MM.1S (cell line): ENCODE data around the gene TTC28.
A peak's percentile ranks its signal among the peaks of the same experiment; 100 is the strongest.
"Not testable (repeated sequence)": the region's sequence is repeated elsewhere in the genome, so short reads cannot be mapped to it uniquely, and the experiment has no call there.

Experiments used
- DNase-seq: peaks from one replicate; pipeline ENCODE4 v3.0.0-alpha.2; 2015
- H2AFZ ChIP-seq: fragments of 300-600 bp; sonication (generic); 2 replicates; pipeline ENCODE4 v1.6.0; 2016; ENCODE audit warnings: antibody characterized with exemption, low read length
- H3F3A ChIP-seq: fragments of 300-600 bp; sonication (generic); 2 replicates; pipeline ENCODE4 v1.6.1; 2016; ENCODE audit warnings: mild to moderate bottlenecking, antibody characterized with exemption, low read length, moderate library complexity, mixed read lengths; ENCODE audit not compliant: insufficient read depth
- H3K27ac ChIP-seq: fragments of 300-600 bp; sonication (generic); 2 replicates; pipeline ENCODE4 v1.5.1; 2016; ENCODE audit warnings: mild to moderate bottlenecking, low read length
- H3K27me3 ChIP-seq: fragments of 300-600 bp; sonication (generic); replicated peaks from 2 replicates; pipeline ENCODE4 v1.6.0; 2016; ENCODE audit warnings: low read length; ENCODE audit not compliant: insufficient read depth
- H3K36me3 ChIP-seq: fragments of 300-600 bp; sonication (generic); replicated peaks from 2 replicates; pipeline ENCODE4 v1.6.1; 2016; ENCODE audit warnings: mild to moderate bottlenecking, low read length, mixed read lengths; ENCODE audit not compliant: insufficient read depth
- H3K4me1 ChIP-seq: fragments of 300-600 bp; sonication (generic); 2 replicates; pipeline ENCODE4 v1.6.1; 2016; ENCODE audit warnings: low read length, mixed read lengths
- H3K4me2 ChIP-seq: fragments of 300-600 bp; sonication (generic); 2 replicates; pipeline ENCODE4 v1.6.0; 2016; ENCODE audit warnings: low read depth, low read length
- H3K4me3 ChIP-seq: fragments of 300-600 bp; sonication (generic); 2 replicates; pipeline ENCODE4 v1.5.1; 2016; ENCODE audit warnings: low read length, mixed read lengths
- H3K79me2 ChIP-seq: fragments of 300-600 bp; sonication (generic); 2 replicates; pipeline ENCODE4 v1.6.1; 2016; ENCODE audit warnings: mixed run types, low read length, mixed read lengths
- H3K9ac ChIP-seq: fragments of 300-600 bp; sonication (generic); 2 replicates; pipeline ENCODE4 v1.6.1; 2016; ENCODE audit warnings: low read length, mixed read lengths
- H3K9me2 ChIP-seq: fragments of 300-600 bp; sonication (generic); replicated peaks from 2 replicates; pipeline ENCODE4 v1.6.1; 2016; ENCODE audit warnings: mild to moderate bottlenecking, low read length, mixed read lengths; ENCODE audit not compliant: insufficient read depth
- H3K9me3 ChIP-seq: fragments of 300-600 bp; sonication (generic); replicated peaks from 2 replicates; pipeline ENCODE4 v1.6.1; 2016; ENCODE audit warnings: mild to moderate bottlenecking, low read length, mixed read lengths; ENCODE audit not compliant: insufficient read depth
- H4K20me1 ChIP-seq: fragments of 300-600 bp; sonication (generic); 2 replicates; pipeline ENCODE4 v1.6.1; 2016; ENCODE audit warnings: mild to moderate bottlenecking, low read length, moderate library complexity, mixed read lengths; ENCODE audit not compliant: insufficient read depth
- EZH2 ChIP-seq: fragments of 300-600 bp; sonication (generic); optimal IDR thresholded peaks from 2 replicates; pipeline ENCODE3; 2017; ENCODE audit warnings: low read depth, mild to moderate bottlenecking, antibody characterized with exemption, low read length, mixed read lengths
- EZH2phosphoT487 ChIP-seq: fragments of 300-600 bp; sonication (generic); IDR thresholded peaks from 2 replicates; pipeline ENCODE4 v1.6.1; 2018; ENCODE audit warnings: antibody characterized with exemption, low read length
- TF ChIP-seq, protein P1 (sequence below): fragments of 300-600 bp; sonication (generic); IDR thresholded peaks from 2 replicates; pipeline ENCODE4 v1.5.1; 2016; ENCODE audit warnings: antibody characterized with exemption, low read length, mixed read lengths

Gene TTC28

DNA sequence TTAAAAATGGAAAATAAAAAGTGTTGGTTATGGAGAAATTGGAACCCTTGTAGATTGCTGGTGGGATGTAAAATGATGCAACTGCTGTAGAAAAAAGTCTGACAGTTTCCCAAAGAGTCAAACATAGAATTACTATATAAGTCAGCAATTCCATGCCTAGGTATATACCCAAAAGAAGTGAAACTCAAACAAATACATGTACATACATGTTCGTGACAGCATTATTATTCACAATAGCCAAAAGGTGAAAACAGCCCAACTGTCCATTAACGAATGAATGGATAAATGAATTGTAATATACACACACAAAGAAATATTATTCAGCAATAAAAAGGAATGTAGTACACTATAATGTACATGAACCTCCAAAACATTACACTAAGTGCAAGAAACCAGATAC lies 116.0 kb downstream of the TTC28 start:
- TF ChIP-seq, protein P1, sequence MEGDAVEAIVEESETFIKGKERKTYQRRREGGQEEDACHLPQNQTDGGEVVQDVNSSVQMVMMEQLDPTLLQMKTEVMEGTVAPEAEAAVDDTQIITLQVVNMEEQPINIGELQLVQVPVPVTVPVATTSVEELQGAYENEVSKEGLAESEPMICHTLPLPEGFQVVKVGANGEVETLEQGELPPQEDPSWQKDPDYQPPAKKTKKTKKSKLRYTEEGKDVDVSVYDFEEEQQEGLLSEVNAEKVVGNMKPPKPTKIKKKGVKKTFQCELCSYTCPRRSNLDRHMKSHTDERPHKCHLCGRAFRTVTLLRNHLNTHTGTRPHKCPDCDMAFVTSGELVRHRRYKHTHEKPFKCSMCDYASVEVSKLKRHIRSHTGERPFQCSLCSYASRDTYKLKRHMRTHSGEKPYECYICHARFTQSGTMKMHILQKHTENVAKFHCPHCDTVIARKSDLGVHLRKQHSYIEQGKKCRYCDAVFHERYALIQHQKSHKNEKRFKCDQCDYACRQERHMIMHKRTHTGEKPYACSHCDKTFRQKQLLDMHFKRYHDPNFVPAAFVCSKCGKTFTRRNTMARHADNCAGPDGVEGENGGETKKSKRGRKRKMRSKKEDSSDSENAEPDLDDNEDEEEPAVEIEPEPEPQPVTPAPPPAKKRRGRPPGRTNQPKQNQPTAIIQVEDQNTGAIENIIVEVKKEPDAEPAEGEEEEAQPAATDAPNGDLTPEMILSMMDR, result no peak
- TF ChIP-seq EZH2, result no peak
- TF ChIP-seq EZH2phosphoT487, result no peak
- Histone ChIP-seq H3K4me2 (no peak overlapping the region), H3K9me2 (no peaks in the 10 kb centered on the region), H3F3A (no peaks in the 10 kb centered on the region), H3K9ac (no peak overlapping the region), H3K27me3 (no peaks in the 10 kb centered on the region), H2AFZ (no peak overlapping the region), H3K4me3 (no peak overlapping the region), H3K27ac (no peak overlapping the region), H3K9me3 (no peaks in the 10 kb centered on the region), H3K36me3 (no peaks in the 10 kb centered on the region), H3K79me2 (no peaks in the 10 kb centered on the region), H4K20me1 (no peaks in the 10 kb centered on the region), H3K4me1 (peaks cover 5% of the 10 kb centered on the region; the same call in 1 of the 2 replicates)
- DNase-seq, result no peak

DNA sequence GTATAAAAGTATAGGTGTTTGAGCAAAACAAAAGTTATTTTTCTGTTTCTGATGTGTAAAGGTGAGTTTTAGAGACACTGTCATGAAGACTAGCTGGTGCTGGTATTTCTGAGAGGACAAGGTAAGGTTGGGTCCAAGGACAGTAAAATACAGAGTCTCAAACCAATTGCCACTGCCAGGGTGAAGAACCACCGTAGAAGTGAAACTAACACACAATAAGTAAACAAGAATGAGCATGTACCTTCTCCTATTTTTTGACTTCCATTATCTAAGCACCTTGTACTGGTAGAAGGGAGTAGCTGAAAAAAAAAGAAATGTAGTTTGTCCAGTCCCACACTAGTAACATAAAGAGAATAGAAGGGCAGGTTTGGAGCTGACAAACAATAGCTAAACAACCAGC lies 117.3 kb downstream of the TTC28 start:
- no peak for TF ChIP-seq EZH2
- TF ChIP-seq, protein P1, result no peak
- TF ChIP-seq EZH2phosphoT487, result no peak
- DNase-seq, result peak; percentile 50
- peaks cover 5% of the 10 kb centered on the region; the same call in 1 of the 2 replicates for H3K4me1 ChIP-seq

DNA sequence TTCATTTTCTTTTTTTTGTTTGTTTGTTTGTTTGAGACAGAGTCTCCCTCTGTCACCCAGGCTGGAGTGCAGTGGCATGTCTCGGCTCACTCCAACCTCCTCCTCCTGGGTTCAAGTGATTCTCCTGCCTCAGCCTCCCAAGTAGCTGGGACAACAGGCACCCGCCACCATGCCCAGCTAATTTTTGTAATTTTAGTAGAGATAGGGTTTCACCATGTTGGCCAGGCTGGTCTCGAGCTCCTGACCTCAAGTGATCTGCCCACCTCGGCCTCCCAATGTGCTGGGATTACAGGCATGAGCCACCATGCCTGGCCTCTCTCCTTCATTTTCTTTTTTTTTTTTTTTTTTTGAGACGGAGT lies 118.9 kb downstream of the TTC28 start:
- H3K4me2 ChIP-seq, H3K4me1 ChIP-seq, H3K36me3 ChIP-seq, H3K79me2 ChIP-seq, H3K9me2 ChIP-seq, H3K9ac ChIP-seq, H3K27ac ChIP-seq, H4K20me1 ChIP-seq, H3K27me3 ChIP-seq, DNase-seq, H3F3A ChIP-seq, H2AFZ ChIP-seq, H3K4me3 ChIP-seq, H3K9me3 ChIP-seq: not testable (repeated sequence)

More for the DNA sequence above, 117.3 kb downstream of the TTC28 start:
- peak overlapping the region; percentile 74 for H2AFZ ChIP-seq
- no peaks in the 10 kb centered on the region for H4K20me1 ChIP-seq
- no peaks in the 10 kb centered on the region for H3K27me3 ChIP-seq
- H3K9ac ChIP-seq, result no peak overlapping the region
- no peaks in the 10 kb centered on the region for H3F3A ChIP-seq
- no peaks in the 10 kb centered on the region for H3K9me3 ChIP-seq
- no peak overlapping the region for H3K27ac ChIP-seq
- no peaks in the 10 kb centered on the region for H3K9me2 ChIP-seq
- peak overlapping the region; percentile 12; the same call in 1 of the 2 replicates for H3K4me3 ChIP-seq
- no peaks in the 10 kb centered on the region for H3K36me3 ChIP-seq
- H3K79me2 ChIP-seq, result no peaks in the 10 kb centered on the region
- peak overlapping the region; percentile 47; the same call in 1 of the 2 replicates for H3K4me2 ChIP-seq

DNA sequence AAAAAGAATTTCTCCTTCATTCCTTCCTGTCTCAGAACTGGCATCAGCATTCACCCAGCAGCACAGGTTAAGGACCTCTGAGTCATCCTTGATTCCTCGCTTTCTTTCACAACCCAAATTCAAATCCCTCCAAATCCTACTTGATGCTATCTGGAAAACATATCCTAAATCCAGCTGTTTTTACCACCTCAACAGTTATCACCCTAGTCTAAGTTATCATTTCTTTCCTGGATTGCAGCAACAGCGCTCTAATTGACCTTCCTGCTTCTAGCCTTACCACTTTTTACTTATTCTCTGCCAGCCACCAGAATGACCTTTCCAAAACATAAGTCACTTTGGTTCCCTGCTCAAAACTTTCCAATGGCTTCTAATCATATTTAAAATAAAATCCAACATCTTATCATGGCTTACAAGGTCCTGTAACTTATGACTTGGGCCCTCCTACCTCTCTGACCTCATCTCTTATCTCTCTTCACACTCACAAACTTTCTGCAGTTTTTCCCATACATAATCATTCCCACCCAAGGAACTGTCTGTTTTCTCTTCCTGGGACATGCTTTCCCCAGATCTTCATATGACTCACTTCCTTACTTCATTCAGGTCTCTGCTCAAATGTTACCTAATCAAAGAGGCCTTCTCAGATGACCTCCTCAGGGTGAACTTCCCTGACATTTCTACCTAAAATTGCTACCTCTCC lies 119.4 kb downstream of the TTC28 start:
- no peaks in the 10 kb centered on the region for H3K27me3 ChIP-seq
- H3K4me1 ChIP-seq, result peaks cover 5% of the 10 kb centered on the region; the same call in 1 of the 2 replicates
- H3K4me2 ChIP-seq, result no peak overlapping the region
- H3K36me3 ChIP-seq, result no peaks in the 10 kb centered on the region
- TF ChIP-seq, protein P1, result no peak
- no peak for TF ChIP-seq EZH2
- no peak for TF ChIP-seq EZH2phosphoT487
- H2AFZ ChIP-seq, result no peak overlapping the region
- H3K79me2 ChIP-seq, result no peaks in the 10 kb centered on the region
- H3K9me3 ChIP-seq, result no peaks in the 10 kb centered on the region
- H4K20me1 ChIP-seq, result no peaks in the 10 kb centered on the region
- DNase-seq, result no peak
- H3F3A ChIP-seq, result no peaks in the 10 kb centered on the region
- no peaks in the 10 kb centered on the region for H3K9me2 ChIP-seq
- no peak overlapping the region for H3K4me3 ChIP-seq
- no peak overlapping the region for H3K9ac ChIP-seq
- H3K27ac ChIP-seq, result no peak overlapping the region
